GM12874 (cell line): ENCODE measurements around the gene KCND2.

Experiments used
- TF ChIP-seq, protein P1 (sequence below): IDR thresholded peaks from 2 replicates; pipeline ENCODE4 v1.5.1; 2011; ENCODE audit warnings: low read depth, mild to moderate bottlenecking, control low read depth, low read length, moderate library complexity; ENCODE audit not compliant: insufficient read depth

Gene KCND2

DNA sequence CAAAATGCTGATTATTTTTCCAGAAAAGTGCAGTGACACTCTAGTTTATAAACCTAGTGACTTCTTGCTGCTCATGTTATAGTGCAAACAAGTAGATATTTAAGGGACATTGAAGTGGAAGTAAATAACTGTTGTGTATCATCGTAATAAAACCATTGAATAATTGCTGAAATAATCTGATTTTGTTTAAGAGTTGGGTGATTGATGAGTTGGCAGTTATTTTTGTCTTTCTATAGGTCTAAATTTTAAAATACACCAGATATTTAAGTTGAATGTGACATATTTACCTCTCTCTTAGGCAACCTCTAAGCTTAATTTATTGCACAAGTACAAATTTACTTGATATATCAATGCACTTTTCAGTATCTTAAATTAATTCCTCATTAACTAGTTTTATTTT, 392.1 kb downstream of the KCND2 start:
- TF ChIP-seq, protein P1, sequence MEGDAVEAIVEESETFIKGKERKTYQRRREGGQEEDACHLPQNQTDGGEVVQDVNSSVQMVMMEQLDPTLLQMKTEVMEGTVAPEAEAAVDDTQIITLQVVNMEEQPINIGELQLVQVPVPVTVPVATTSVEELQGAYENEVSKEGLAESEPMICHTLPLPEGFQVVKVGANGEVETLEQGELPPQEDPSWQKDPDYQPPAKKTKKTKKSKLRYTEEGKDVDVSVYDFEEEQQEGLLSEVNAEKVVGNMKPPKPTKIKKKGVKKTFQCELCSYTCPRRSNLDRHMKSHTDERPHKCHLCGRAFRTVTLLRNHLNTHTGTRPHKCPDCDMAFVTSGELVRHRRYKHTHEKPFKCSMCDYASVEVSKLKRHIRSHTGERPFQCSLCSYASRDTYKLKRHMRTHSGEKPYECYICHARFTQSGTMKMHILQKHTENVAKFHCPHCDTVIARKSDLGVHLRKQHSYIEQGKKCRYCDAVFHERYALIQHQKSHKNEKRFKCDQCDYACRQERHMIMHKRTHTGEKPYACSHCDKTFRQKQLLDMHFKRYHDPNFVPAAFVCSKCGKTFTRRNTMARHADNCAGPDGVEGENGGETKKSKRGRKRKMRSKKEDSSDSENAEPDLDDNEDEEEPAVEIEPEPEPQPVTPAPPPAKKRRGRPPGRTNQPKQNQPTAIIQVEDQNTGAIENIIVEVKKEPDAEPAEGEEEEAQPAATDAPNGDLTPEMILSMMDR, result no peak

DNA sequence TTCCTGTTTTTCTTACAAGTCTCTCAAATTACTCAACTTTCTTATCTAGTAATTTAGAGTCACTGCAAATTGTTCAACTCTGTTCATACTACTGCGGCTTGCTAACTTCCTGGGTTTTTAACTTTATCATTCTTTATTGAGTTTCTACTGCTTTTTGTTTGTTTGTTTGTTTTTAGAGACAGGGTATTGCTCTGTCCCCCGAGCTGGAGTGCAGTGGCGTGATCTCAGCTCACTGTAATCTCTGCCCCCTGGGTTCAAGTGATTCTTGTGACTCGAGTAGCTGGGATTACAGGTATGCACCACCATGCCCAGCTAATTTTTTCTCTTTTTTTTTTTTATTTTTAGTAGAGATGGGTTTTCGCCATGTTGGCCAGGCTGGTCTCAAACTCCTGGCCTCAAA, 402.1 kb downstream of the KCND2 start:
- TF ChIP-seq, protein P1, result no peak

DNA sequence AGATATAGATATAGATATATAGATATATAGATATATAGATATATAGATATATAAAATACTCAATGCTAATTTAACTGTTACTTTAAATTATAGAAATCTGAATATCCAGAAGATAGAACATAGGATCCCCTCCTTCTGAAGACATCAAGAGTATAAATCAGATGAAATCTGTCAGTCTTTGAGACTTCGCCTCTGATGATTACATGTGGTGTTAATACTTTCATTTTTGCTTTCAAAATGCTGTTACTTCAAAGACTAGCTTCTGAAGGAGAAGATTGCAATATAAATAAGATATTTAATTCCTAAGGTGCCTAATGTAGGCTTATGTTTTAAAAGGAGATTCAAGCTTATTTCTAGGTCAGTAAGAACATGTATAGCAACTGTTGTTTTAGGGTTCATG, 404.6 kb downstream of the KCND2 start:
- TF ChIP-seq, protein P1, result no peak

DNA sequence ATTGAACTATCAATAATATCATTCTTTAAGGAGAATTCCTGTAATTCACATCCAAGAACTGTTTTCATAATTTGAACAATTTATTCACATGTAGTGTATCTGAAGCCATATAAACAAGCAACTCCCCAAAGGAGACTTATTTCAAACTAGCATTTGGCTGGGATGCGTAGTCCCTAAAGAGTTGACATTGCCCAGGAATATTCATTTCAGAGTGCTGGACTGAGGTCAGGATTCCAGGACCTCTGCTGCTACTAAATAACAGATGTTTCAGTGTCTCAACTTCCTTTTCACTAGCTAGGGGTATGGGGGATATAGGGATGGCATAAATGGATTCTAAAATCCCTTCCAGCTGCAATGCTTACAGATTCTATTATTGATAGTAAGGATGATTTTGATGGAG, 408.0 kb downstream of the KCND2 start:
- TF ChIP-seq, protein P1, result no peak

DNA sequence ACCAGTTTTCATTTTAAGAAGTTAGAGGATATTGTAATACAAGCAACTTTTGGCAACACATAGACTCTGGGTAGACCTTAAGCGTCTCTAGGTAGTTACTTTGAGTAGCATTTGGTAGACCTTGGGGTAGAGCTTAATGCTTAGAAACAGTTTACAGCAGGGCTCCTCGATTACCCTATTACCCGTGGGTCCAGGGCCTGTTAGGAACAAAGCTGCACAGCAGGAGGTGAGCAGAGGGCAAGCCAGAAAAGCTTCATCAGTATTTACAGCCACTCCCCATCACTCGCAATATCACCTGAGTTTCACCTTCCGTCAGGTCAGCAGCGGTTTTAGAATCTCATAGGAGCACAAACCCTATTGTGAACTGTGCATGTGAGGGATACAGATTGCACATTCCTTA, 411.5 kb downstream of the KCND2 start:
- TF ChIP-seq, protein P1, result no peak

DNA sequence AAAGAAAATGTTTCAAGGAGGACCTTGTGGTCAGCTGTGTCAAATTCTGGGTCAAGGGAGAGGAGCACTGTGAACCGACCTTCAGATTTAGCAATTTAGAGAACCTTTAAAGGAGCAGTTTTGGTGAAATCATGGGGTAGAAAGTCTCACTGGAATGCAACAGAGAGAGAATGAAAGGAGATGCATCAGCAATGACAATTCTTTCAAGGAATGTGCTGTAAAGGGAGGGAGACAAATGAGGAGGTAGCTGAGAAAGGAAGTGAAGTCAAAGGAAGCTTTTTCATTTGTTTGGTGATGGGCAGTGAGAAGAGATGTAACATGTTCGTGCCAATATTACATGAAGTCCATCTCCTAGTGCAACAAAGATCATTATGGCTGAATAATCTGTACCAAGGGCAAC, 418.9 kb downstream of the KCND2 start:
- TF ChIP-seq, protein P1, result no peak

DNA sequence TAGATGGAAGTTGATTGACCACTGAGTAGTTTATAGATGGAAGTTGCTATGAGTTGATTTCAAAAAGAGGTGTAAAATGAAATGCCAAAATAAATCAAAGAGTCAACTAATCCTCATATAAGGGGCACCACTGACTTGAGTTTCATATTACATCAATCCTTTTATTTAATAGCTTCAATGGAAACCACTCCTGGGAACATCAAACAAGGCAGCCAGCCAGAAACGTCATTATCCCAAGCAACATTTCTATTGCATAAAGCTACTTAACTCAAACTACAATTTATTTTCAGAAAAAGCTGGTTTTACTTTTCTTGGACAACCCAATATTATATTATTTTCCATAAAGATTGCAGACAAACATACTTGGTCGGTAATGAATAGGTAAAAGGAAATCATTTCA, 422.9 kb downstream of the KCND2 start:
- TF ChIP-seq, protein P1, result no peak

DNA sequence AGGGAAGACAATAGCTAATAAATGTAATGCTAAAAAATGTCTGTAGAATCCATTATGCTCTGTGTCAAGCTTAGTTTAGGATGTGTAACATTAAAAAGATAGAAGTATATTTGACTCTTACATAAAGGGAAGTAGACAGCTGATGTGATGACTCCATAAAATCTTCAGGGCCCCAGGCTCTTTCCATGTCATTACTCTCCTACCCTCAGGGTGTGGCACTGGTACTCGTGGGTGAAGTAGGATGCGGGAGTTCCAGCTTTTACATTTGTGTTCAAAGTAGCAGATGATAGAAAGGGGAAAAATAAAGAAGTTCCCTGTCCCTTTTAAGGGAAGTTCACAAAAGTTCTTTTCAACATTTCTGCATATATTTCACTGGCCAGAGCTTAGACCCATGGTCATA, 427.8 kb downstream of the KCND2 start:
- TF ChIP-seq, protein P1, result no peak
